ENCODE results near the gene SIRT6.
"Not testable (repeated sequence)": the region's sequence is repeated elsewhere in the genome, so short reads cannot be mapped to it uniquely, and the experiment has no call there.

The SIRT6 gene

GRCh38 chr19:4182084-4182810, at the start of gene SIRT6, which contains the start of gene ANKRD24:
Gene SIRT6 (minus strand): TSS chr19:4182563. CDS start chr19:4182539, 24 bp downstream.
Gene ANKRD24 (plus strand): TSS chr19:4182689. CDS start chr19:4186426, 3,737 bp downstream.
- peak; percentile 94 for DNase-seq (ENCODE audit: low spot score)

- not testable (repeated sequence) for DNase-seq (ENCODE audit: low spot score)
Measured at GRCh38 chr19:4232139-4232538, 49.8 kb upstream of the SIRT6 start.

GRCh38 chr19:4231521-4231920, 49.2 kb upstream of the SIRT6 start:
- not testable (repeated sequence) for DNase-seq (ENCODE audit: low spot score)

- DNase-seq (ENCODE audit: low spot score): not testable (repeated sequence)
Measured at GRCh38 chr19:4230237-4230636, 47.9 kb upstream of the SIRT6 start.

GRCh38 chr19:4229179-4229931, 47.0 kb upstream of the SIRT6 start, which contains the start of gene EBI3:
Gene EBI3 (plus strand): TSS chr19:4229523. CDS start chr19:4229551, 28 bp downstream.
- DNase-seq (ENCODE audit: low spot score): peak; percentile 79

GRCh38 chr19:4228765-4229178, 46.4 kb upstream of the SIRT6 start:
- no peak for DNase-seq (ENCODE audit: low spot score)

GRCh38 chr19:4227771-4228170, 45.4 kb upstream of the SIRT6 start:
- DNase-seq (ENCODE audit: low spot score): no peak

GRCh38 chr19:4225885-4226284, 43.5 kb upstream of the SIRT6 start:
- no peak for DNase-seq (ENCODE audit: low spot score)

GRCh38 chr19:4224470-4224869, 42.1 kb upstream of the SIRT6 start:
- DNase-seq (ENCODE audit: low spot score): no peak

- no peak for DNase-seq (ENCODE audit: low spot score)
Measured at GRCh38 chr19:4220188-4220587, 37.8 kb upstream of the SIRT6 start.

- not testable (repeated sequence) for DNase-seq (ENCODE audit: low spot score)
Measured at GRCh38 chr19:4218523-4218922, 36.2 kb upstream of the SIRT6 start.

- DNase-seq (ENCODE audit: low spot score): no peak
Measured at GRCh38 chr19:4217429-4218264, 35.3 kb upstream of the SIRT6 start.

- DNase-seq (ENCODE audit: low spot score): no peak
Measured at GRCh38 chr19:4216846-4217245, 34.5 kb upstream of the SIRT6 start.

GRCh38 chr19:4215807-4216206, 33.4 kb upstream of the SIRT6 start:
- DNase-seq (ENCODE audit: low spot score): no peak

- no peak for DNase-seq (ENCODE audit: low spot score)
Measured at GRCh38 chr19:4213116-4213515, 30.8 kb upstream of the SIRT6 start.

- no peak for DNase-seq (ENCODE audit: low spot score)
Measured at GRCh38 chr19:4210166-4210731, 27.9 kb upstream of the SIRT6 start.

GRCh38 chr19:4208385-4209094, 26.2 kb upstream of the SIRT6 start:
- peak; percentile 60 for DNase-seq (ENCODE audit: low spot score)

- peak; percentile 16 for DNase-seq (ENCODE audit: low spot score)
Measured at GRCh38 chr19:4206818-4207484, 24.6 kb upstream of the SIRT6 start.

GRCh38 chr19:4201798-4202197, 19.4 kb upstream of the SIRT6 start:
- no peak for DNase-seq (ENCODE audit: low spot score)

- no peak for DNase-seq (ENCODE audit: low spot score)
Measured at GRCh38 chr19:4200940-4201542, 18.7 kb upstream of the SIRT6 start.
